H1 (cell line): Measurements from ENCODE around the gene ALDH7A1.

Source experiments
- EP300 ChIP-seq, 2 experiments: IDR thresholded peaks; 1 replicate in 1 of 2; 2 replicates in 1 of 2; pipeline ENCODE4 v1.6.1; 2011 to 2012; ENCODE audit warnings: low read depth in 2 of 2, low read length in 2 of 2, mild to moderate bottlenecking in 2 of 2, borderline replicate concordance in 1 of 2, inconsistent platforms in 1 of 2, moderate library complexity in 1 of 2
- FOSL1 ChIP-seq: IDR thresholded peaks from 2 replicates; pipeline ENCODE4 v1.6.1; 2011; ENCODE audit warnings: mild to moderate bottlenecking, low read depth, low read length, moderate library complexity; ENCODE audit not compliant: insufficient read depth
- NANOG ChIP-seq: IDR thresholded peaks from 2 replicates; pipeline ENCODE4 v1.6.1; 2011; ENCODE audit warnings: low read length, low read depth, mild to moderate bottlenecking, inconsistent platforms; ENCODE audit not compliant: insufficient read depth, poor library complexity, severe bottlenecking
- POLR2A ChIP-seq, 2 experiments: IDR thresholded peaks; 1 replicate in 1 of 2; 2 replicates in 1 of 2; pipeline ENCODE4 v1.6.1; 2011; ENCODE audit warnings: low read depth in 2 of 2, low read length in 2 of 2, mild to moderate bottlenecking in 2 of 2; ENCODE audit errors: control extremely low read depth in 1 of 2
- POU5F1 ChIP-seq: IDR thresholded peaks from 2 replicates; pipeline ENCODE4 v1.6.1; 2011; ENCODE audit warnings: low read depth, mild to moderate bottlenecking, low read length, moderate library complexity
- SUZ12 ChIP-seq: fragments of 200-600 bp; sonication (generic); IDR thresholded peaks from 2 replicates; pipeline ENCODE4 v1.6.1; 2012; ENCODE audit warnings: mild to moderate bottlenecking, inconsistent platforms, low read length, moderate library complexity, mixed read lengths
- TAF1 ChIP-seq: IDR thresholded peaks from 2 replicates; pipeline ENCODE4 v1.6.1; 2011; ENCODE audit warnings: mild to moderate bottlenecking, low read depth, low read length
- TF ChIP-seq, protein P1 (sequence below), 3 experiments: IDR thresholded peaks; 1 replicate in 2 of 3; 2 replicates in 1 of 3; pipeline versions ENCODE4 v1.5.1 to v1.6.1; 2011; ENCODE audit warnings: low read length in 3 of 3, mild to moderate bottlenecking in 3 of 3, inconsistent platforms in 2 of 3, low read depth in 1 of 3, moderate library complexity in 1 of 3; ENCODE audit not compliant: insufficient read depth in 1 of 3; ENCODE audit errors: control extremely low read depth in 1 of 3

GRCh38 chr5:126543009-126543408 is 52.0 kb downstream of the ALDH7A1 start:
- TF ChIP-seq, protein P1, sequence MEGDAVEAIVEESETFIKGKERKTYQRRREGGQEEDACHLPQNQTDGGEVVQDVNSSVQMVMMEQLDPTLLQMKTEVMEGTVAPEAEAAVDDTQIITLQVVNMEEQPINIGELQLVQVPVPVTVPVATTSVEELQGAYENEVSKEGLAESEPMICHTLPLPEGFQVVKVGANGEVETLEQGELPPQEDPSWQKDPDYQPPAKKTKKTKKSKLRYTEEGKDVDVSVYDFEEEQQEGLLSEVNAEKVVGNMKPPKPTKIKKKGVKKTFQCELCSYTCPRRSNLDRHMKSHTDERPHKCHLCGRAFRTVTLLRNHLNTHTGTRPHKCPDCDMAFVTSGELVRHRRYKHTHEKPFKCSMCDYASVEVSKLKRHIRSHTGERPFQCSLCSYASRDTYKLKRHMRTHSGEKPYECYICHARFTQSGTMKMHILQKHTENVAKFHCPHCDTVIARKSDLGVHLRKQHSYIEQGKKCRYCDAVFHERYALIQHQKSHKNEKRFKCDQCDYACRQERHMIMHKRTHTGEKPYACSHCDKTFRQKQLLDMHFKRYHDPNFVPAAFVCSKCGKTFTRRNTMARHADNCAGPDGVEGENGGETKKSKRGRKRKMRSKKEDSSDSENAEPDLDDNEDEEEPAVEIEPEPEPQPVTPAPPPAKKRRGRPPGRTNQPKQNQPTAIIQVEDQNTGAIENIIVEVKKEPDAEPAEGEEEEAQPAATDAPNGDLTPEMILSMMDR (IDR thresholded peaks at IDR 0.05; ENCODE audit: control extremely low read depth in 1 of 3, insufficient read depth in 1 of 3, low read depth in 1 of 3, low read length in 3 of 3) = no peak
- TF ChIP-seq EP300 (IDR thresholded peaks at IDR 0.05; ENCODE audit: borderline replicate concordance in 1 of 2, low read depth in 2 of 2, low read length in 2 of 2) (no peak), NANOG (no peak), TAF1 (no peak), POU5F1 (no peak), FOSL1 (no peak), SUZ12 (no peak), POLR2A (IDR thresholded peaks at IDR 0.05; ENCODE audit: control extremely low read depth in 1 of 2, low read depth in 2 of 2, low read length in 2 of 2) (no peak)
